Measurements from ENCODE around the gene TRABD2A. TPM values are rescaled to one million over a fixed set of nuclear protein-coding genes. Genes with fewer than 3 reads are reported as not detected.

Gene TRABD2A
- total RNA-seq, 1 experiment from 2014 or later: 4.6 TPM

- BruUV-seq (replicated peaks): no TSS peak
- Histone ChIP-seq H3K9ac (ENCODE audit: low read length) (no peak overlapping the region), H3K79me2 (ENCODE audit: insufficient read depth, low read length) (no peaks in the 10 kb centered on the region), H3K27ac (ENCODE audit: low read depth, low read length) (no peak overlapping the region), H3K4me2 (ENCODE audit: low read length) (no peak overlapping the region), H3K27me3 (ENCODE audit: insufficient read depth, low read length) (no peaks in the 10 kb centered on the region), H3K36me3 (ENCODE audit: control insufficient read depth in 1 of 2, insufficient read depth in 2 of 2, low read length in 2 of 2) (no peaks in the 10 kb centered on the region), H3K4me1 (ENCODE audit: control insufficient read depth in 1 of 2, insufficient read depth in 2 of 2, low read length in 2 of 2) (peaks cover 0 to 9% of the 10 kb centered on the region in 2 experiments; a peak in 2 of 4 replicates), H3K9me2 (ENCODE audit: insufficient read depth) (no peaks in the 10 kb centered on the region), H3K9me3 (ENCODE audit: control insufficient read depth in 1 of 2, insufficient read depth in 1 of 2, low read depth in 1 of 2, low read length in 2 of 2) (0 out of 4 replicates have a peak, but pooled peaks cover 0 to 6% of the 10 kb centered on the region in 2 experiments), H3K4me3 (replicated peaks in 1 of 2; ENCODE audit: low read depth in 1 of 2, low read length in 2 of 2) (no peak overlapping the region), H2AFZ (ENCODE audit: low read depth, low read length, poor library complexity, severe bottlenecking) (no peak overlapping the region), H4K20me1 (ENCODE audit: insufficient read depth) (no peaks in the 10 kb centered on the region)
- ChIA-PET CTCF (no interaction called here), POLR2A (no interaction called here), RAD21 (ENCODE audit: low non-redundant PET in 1 of 2, low total read pairs in 2 of 2, uncharacterized antibody in 2 of 2, unreplicated experiment in 2 of 2) (no interaction called here)
- DNase-seq (ENCODE audit: low read depth, low spot score) (no peak), ATAC-seq (no peak)
- intact Hi-C loops (cut with micrococcal nuclease): no loop called here
- TF ChIP-seq ZNF274 (IDR thresholded peaks at IDR 0.05; ENCODE audit: low read depth, low read length): no peak
- no peak for TF ChIP-seq JUND (IDR thresholded peaks at IDR 0.05)
- no peak for TF ChIP-seq FOSL1 (IDR thresholded peaks at IDR 0.05; ENCODE audit: low read depth)
- TF ChIP-seq POLR2A (IDR thresholded peaks at IDR 0.05; ENCODE audit: borderline replicate concordance, extremely low read depth, insufficient read depth, insufficient read length): no peak
- no peak for TF ChIP-seq SRF (IDR thresholded peaks at IDR 0.05; ENCODE audit: low read depth)
- no peak for TF ChIP-seq ZBTB33 (IDR thresholded peaks at IDR 0.05; ENCODE audit: extremely low read depth, insufficient replicate concordance, low read length)
- TF ChIP-seq SIN3A (IDR thresholded peaks at IDR 0.05; ENCODE audit: low read depth): no peak
- no peak for TF ChIP-seq ZFX (IDR thresholded peaks at IDR 0.05)
- TF ChIP-seq CEBPB (IDR thresholded peaks at IDR 0.05; ENCODE audit: low read depth): no peak
These were observed 42.3 kb downstream of the TRABD2A start for GRCh38 chr2:84838434-84839145.
